Brain microvascular endothelial cell (primary cell): ENCODE results near the gene TCHP.

Source experiments
- DNase-seq: peaks from one replicate; pipeline ENCODE4 v3.0.0-alpha.2; 2020
- H3K27ac ChIP-seq: fragments of 250-450 bp; sonication (Bioruptor Pico); 2 replicates; pipeline ENCODE4 v1.5.1; 2020; ENCODE audit warnings: mild to moderate bottlenecking, moderate library complexity
- H3K27me3 ChIP-seq: fragments of 250-450 bp; sonication (Bioruptor Pico); replicated peaks from 2 replicates; pipeline ENCODE4 v1.5.1; 2020; ENCODE audit warnings: mild to moderate bottlenecking
- H3K36me3 ChIP-seq: fragments of 250-450 bp; sonication (Bioruptor Pico); replicated peaks from 2 replicates; pipeline ENCODE4 v1.5.1; 2020; ENCODE audit warnings: mild to moderate bottlenecking
- H3K4me3 ChIP-seq: 2 replicates; pipeline ENCODE4 v1.5.1; 2011; ENCODE audit warnings: low read depth, mild to moderate bottlenecking, control low read depth, low read length, moderate library complexity
- in situ Hi-C: cut with HindIII; loops from 2 replicates; pipeline ENCODE4 v1.10.0; 2017; ENCODE audit warnings: low sequenced_read_pairs, low pct_ligation_motif_present
- TF ChIP-seq, protein P1 (sequence below): IDR thresholded peaks from 2 replicates; pipeline ENCODE4 v1.5.1; 2011; ENCODE audit warnings: low read depth, mild to moderate bottlenecking, moderate library complexity, low read length, control low read depth, inconsistent platforms; ENCODE audit errors: missing control alignments

TCHP gene

GRCh38 chr12:109878247-109878625 lies 21.8 kb upstream of the TCHP start:
- in situ Hi-C loops: no loop called here
- H3K27me3 ChIP-seq: no peaks in the 10 kb centered on the region
- TF ChIP-seq, protein P1, sequence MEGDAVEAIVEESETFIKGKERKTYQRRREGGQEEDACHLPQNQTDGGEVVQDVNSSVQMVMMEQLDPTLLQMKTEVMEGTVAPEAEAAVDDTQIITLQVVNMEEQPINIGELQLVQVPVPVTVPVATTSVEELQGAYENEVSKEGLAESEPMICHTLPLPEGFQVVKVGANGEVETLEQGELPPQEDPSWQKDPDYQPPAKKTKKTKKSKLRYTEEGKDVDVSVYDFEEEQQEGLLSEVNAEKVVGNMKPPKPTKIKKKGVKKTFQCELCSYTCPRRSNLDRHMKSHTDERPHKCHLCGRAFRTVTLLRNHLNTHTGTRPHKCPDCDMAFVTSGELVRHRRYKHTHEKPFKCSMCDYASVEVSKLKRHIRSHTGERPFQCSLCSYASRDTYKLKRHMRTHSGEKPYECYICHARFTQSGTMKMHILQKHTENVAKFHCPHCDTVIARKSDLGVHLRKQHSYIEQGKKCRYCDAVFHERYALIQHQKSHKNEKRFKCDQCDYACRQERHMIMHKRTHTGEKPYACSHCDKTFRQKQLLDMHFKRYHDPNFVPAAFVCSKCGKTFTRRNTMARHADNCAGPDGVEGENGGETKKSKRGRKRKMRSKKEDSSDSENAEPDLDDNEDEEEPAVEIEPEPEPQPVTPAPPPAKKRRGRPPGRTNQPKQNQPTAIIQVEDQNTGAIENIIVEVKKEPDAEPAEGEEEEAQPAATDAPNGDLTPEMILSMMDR: no peak
- no peak overlapping the region for H3K27ac ChIP-seq
- no peak for DNase-seq
- H3K36me3 ChIP-seq: no peaks in the 10 kb centered on the region
- no peak overlapping the region for H3K4me3 ChIP-seq

DNA sequence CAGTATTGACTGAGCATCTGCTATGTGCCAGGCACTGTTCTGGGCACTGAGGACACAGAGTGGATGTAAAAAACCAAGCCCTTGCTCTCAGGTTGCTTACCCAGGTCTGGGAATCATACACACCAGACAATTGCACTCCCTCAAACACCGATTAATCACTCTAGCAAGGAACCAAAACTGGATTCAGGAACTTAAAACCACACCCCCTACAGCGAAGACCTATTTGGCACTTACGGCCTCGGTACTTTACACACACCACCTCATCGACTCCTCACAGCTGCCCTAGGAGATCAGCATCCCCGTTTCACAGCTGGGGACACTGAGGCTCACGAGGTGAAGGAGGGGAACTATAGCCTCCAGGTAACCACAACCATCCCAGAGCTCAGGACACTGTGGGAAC lies 21.3 kb upstream of the TCHP start:
- in situ Hi-C loops: no loop called here
- TF ChIP-seq, protein P1: no peak
- Histone ChIP-seq H3K36me3 (no peaks in the 10 kb centered on the region), H3K4me3 (peak overlapping the region; percentile 80), H3K27ac (no peak overlapping the region), H3K27me3 (no peaks in the 10 kb centered on the region)
- DNase-seq: no peak

- DNase-seq: no peak
- Histone ChIP-seq H3K4me3 (peak overlapping the region; percentile 80), H3K27me3 (no peaks in the 10 kb centered on the region), H3K36me3 (no peaks in the 10 kb centered on the region), H3K27ac (no peak overlapping the region)
- in situ Hi-C loops: no loop called here
- TF ChIP-seq, protein P1: no peak
Observed at GRCh38 chr12:109879351-109880042, 20.6 kb upstream of the TCHP start.

DNA sequence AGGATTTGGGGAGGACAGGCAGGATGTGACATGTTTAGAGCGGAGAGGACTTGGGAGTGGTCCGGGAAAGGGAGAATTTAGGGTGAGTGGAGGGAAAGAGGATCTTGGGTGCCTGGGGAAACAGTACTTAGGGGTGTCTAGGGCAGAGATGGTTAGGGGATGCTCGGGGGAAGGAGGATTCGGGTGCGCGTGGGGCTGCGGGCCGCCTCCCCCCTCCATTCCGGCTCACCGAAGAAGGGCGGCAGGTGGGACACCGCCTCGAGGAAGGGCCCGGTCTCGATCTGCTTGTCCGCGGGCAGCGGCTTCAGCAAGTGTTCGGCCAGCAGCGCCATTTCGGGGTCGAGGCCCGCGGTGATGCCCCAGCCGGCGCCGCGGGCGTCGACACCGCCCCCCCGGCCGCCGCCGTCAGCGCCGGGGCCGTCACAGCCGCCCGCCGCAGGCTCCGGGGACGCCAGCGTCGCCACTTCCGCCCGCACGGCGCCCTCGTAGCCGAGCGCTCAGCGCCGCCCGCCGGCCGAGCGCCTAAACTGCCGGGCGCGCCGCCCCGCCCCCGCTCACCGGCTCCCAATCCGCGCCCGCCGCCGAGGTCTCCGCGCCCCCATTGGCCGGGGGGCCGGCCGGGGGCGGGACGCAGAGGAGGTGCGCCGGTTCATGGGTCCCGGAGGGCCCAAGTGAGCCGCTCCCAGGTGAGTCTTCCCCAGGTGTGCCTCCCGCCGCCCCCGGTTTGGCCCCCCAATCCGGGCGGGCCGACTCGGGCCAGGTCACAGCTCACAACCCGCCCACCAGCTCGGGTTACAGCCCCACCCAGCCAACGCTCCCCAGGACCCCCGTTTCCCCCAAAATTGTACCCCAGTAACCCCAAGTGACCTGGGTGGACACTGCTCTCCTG lies 19.8 kb upstream of the TCHP start, which contains the start of gene GLTP:
TSS of gene GLTP (minus strand) at position 499 of the 889 bp plus-strand sequence. CDS start at position 332, 167 bp downstream.
- no peak for DNase-seq
- TF ChIP-seq, protein P1: peak; percentile 28

DNA sequence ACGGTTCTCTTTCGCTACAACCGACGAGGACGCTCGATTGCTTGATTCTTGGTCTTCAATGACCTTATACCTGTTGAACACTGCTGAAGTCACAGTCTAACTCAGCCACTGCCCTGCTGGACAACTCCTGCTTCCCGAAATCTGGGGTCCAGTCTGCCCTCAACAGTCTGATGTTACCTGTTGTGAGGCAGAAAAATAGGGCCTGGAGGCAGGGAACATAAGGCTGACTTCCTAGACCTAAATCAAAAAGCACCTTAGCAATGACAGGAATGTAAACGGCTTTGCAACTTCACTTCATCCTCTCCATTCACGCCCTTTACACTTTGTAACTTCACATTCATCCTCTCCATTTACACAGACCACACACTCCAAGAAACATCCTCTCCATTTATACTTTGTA lies 19.1 kb upstream of the TCHP start:
- no peak for DNase-seq
- no peaks in the 10 kb centered on the region for H3K27me3 ChIP-seq
- no peak overlapping the region for H3K27ac ChIP-seq
- peak overlapping the region; percentile 66 for H3K4me3 ChIP-seq
- H3K36me3 ChIP-seq: no peaks in the 10 kb centered on the region
- TF ChIP-seq, protein P1: no peak
- in situ Hi-C loops: no loop called here

More for the DNA sequence above, 19.8 kb upstream of the TCHP start, which contains the start of gene GLTP:
- in situ Hi-C loops: no loop called here
- Histone ChIP-seq H3K4me3 (peak within 1 kb of the TSS; percentile 80), H3K27me3 (no peaks in the 10 kb centered on the region), H3K36me3 (no peaks in the 10 kb centered on the region), H3K27ac (peak within 1 kb of the TSS; percentile 33)
